Lower leg skin (tissue), 3 donors: ENCODE data around the gene LRP4.
"Not testable (repeated sequence)": the region's sequence is repeated elsewhere in the genome, so short reads cannot be mapped to it uniquely, and the experiment has no call there.

Experiments used
- POLR2A ChIP-seq, 2 donors: fragments of 450-650 bp; IDR thresholded peaks; one replicate each; pipeline ENCODE4 v1.6.1; 2016 to 2017; ENCODE audit warnings: antibody characterized with exemption in 2 of 2, mild to moderate bottlenecking in 1 of 2, moderate library complexity in 1 of 2
- TF ChIP-seq, protein P1 (sequence below), 3 donors: fragments of 450-650 bp; IDR thresholded peaks; one replicate each; pipeline ENCODE4 v1.5.1; 2016; ENCODE audit warnings: antibody characterized with exemption in 3 of 3, mild to moderate bottlenecking in 3 of 3, moderate library complexity in 2 of 3

DNA sequence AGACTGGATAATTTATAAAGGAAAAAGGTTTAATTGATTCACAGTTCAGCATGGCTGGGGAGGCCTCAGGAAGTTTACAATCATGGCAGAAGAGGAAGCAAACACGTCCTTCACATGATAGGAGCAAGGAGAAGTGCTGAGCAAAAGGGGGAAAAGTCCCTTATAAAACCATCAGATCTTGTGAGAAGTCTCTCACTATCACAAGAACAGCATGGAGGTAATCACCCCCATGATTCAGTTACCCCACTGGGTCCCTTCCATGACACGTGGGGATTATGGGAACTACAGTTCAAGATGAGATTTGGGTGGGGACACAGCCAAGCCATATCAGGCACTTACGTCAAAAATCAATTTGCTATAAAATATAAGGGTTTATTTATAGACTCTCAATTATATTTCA is 43.5 kb upstream of the LRP4 start:
- not testable (repeated sequence) for TF ChIP-seq POLR2A (IDR thresholded peaks at IDR 0.05)
- TF ChIP-seq, protein P1, sequence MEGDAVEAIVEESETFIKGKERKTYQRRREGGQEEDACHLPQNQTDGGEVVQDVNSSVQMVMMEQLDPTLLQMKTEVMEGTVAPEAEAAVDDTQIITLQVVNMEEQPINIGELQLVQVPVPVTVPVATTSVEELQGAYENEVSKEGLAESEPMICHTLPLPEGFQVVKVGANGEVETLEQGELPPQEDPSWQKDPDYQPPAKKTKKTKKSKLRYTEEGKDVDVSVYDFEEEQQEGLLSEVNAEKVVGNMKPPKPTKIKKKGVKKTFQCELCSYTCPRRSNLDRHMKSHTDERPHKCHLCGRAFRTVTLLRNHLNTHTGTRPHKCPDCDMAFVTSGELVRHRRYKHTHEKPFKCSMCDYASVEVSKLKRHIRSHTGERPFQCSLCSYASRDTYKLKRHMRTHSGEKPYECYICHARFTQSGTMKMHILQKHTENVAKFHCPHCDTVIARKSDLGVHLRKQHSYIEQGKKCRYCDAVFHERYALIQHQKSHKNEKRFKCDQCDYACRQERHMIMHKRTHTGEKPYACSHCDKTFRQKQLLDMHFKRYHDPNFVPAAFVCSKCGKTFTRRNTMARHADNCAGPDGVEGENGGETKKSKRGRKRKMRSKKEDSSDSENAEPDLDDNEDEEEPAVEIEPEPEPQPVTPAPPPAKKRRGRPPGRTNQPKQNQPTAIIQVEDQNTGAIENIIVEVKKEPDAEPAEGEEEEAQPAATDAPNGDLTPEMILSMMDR (IDR thresholded peaks at IDR 0.05) = not testable (repeated sequence)
